ENCODE measurements around the gene KRT77. TPM values are rescaled to one million over a fixed set of nuclear protein-coding genes. Genes with fewer than 3 reads are reported as not detected.

KRT77 gene
- total and polyA plus RNA-seq, 2 experiments from 2014 or later = not detected

DNA sequence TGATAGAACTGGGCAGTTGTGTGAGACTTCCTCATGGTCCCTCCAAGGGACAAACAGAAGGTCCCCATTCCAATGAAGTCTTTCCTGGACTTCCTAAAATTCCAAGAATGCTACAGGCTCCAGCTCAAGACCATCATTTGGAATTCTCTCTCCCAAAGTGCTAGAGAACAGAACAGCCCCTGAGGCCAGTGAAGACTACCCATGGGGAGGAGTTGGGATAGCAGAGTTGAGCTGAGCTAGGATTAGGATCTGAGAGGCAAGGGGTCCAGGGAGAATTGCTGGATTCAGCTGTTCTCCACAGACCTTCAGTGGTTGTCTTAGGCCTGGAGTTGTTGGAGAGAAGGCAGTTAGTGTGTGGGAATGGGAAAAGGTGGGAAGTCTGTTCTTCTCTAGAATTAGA is 33.9 kb downstream of the KRT77 start:
- Histone ChIP-seq H3K9me2 (ENCODE audit: insufficient read depth) (no peaks in the 10 kb centered on the region), H3K27ac (ENCODE audit: low read depth) (no peak overlapping the region), H3K4me3 (no peak overlapping the region), H3K79me2 (replicated peaks; ENCODE audit: insufficient read depth) (no peaks in the 10 kb centered on the region), H4K20me1 (replicated peaks; ENCODE audit: insufficient read depth) (no peaks in the 10 kb centered on the region), H3F3A (replicated peaks; ENCODE audit: low read depth) (no peaks in the 10 kb centered on the region), H3K4me1 (ENCODE audit: insufficient read depth) (no peaks in the 10 kb centered on the region), H3K27me3 (ENCODE audit: insufficient read depth) (no peaks in the 10 kb centered on the region), H3K36me3 (ENCODE audit: insufficient read depth) (no peaks in the 10 kb centered on the region), H2AFZ (no peak overlapping the region), H3K4me2 (no peak overlapping the region)
- ATAC-seq (no peak), DNase-seq (ENCODE audit: low spot score) (no peak)
- H3K4me1 Mint-ChIP-seq = no peaks in the 10 kb centered on the region
- H3K27ac Mint-ChIP-seq = no peak overlapping the region
- H3K4me3 Mint-ChIP-seq = no peak overlapping the region
- no peaks in the 10 kb centered on the region for H3K27me3 Mint-ChIP-seq (ENCODE audit: insufficient read depth, low read depth, poor library complexity)
- TF ChIP-seq, protein P1, sequence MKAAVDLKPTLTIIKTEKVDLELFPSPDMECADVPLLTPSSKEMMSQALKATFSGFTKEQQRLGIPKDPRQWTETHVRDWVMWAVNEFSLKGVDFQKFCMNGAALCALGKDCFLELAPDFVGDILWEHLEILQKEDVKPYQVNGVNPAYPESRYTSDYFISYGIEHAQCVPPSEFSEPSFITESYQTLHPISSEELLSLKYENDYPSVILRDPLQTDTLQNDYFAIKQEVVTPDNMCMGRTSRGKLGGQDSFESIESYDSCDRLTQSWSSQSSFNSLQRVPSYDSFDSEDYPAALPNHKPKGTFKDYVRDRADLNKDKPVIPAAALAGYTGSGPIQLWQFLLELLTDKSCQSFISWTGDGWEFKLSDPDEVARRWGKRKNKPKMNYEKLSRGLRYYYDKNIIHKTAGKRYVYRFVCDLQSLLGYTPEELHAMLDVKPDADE (IDR thresholded peaks at IDR 0.05) = no peak
- TF ChIP-seq, protein P2, sequence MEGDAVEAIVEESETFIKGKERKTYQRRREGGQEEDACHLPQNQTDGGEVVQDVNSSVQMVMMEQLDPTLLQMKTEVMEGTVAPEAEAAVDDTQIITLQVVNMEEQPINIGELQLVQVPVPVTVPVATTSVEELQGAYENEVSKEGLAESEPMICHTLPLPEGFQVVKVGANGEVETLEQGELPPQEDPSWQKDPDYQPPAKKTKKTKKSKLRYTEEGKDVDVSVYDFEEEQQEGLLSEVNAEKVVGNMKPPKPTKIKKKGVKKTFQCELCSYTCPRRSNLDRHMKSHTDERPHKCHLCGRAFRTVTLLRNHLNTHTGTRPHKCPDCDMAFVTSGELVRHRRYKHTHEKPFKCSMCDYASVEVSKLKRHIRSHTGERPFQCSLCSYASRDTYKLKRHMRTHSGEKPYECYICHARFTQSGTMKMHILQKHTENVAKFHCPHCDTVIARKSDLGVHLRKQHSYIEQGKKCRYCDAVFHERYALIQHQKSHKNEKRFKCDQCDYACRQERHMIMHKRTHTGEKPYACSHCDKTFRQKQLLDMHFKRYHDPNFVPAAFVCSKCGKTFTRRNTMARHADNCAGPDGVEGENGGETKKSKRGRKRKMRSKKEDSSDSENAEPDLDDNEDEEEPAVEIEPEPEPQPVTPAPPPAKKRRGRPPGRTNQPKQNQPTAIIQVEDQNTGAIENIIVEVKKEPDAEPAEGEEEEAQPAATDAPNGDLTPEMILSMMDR (conservative IDR thresholded peaks at IDR 0.05; ENCODE audit: low read depth in 2 of 2) = no peak
- TF ChIP-seq EZH2phosphoT487 (IDR thresholded peaks at IDR 0.05; ENCODE audit: unreplicated experiment) = no peak
- TF ChIP-seq ZNF331 (CRISPR knock-in tag; IDR thresholded peaks at IDR 0.05; ENCODE audit: low read depth) = no peak
- TF ChIP-seq EZH2 (IDR thresholded peaks at IDR 0.05; ENCODE audit: low read depth, unreplicated experiment) = no peak
- TF ChIP-seq STAT1 (IDR thresholded peaks at IDR 0.05; ENCODE audit: unreplicated experiment) = no peak
- no peaks in the 10 kb centered on the region for H3K36me3 Mint-ChIP-seq (ENCODE audit: low read depth)
- H3K9me3 Mint-ChIP-seq = no peaks in the 10 kb centered on the region

DNA sequence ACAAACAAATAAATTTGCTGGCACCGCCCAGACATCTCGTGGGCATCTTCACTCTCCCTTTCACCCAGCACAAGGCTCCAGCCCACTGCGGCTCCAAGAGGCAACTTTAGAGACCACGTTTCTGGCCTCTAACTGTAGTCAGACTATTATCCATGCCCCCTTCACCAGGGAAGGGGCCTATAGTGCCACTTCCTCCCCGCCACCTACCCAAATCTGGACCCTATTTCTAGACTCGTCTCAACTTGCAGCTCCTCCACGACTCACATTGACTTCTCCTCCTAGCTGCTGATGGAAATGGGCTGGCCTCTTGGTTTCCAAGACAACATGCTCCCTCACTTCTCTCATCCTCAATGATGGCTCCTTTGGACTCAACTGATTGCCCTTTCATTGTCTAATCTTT is 35.4 kb downstream of the KRT77 start:
- H3K4me1 ChIP-seq (ENCODE audit: insufficient read depth) = no peaks in the 10 kb centered on the region
- DNase-seq (ENCODE audit: low spot score) (no peak), ATAC-seq (no peak)
- no peaks in the 10 kb centered on the region for H3K79me2 ChIP-seq (replicated peaks; ENCODE audit: insufficient read depth)
- no peaks in the 10 kb centered on the region for H3K36me3 ChIP-seq (ENCODE audit: insufficient read depth)
- no peak overlapping the region for H3K4me2 ChIP-seq
- Mint-ChIP-seq H3K27me3 (ENCODE audit: insufficient read depth, low read depth, poor library complexity) (no peaks in the 10 kb centered on the region), H3K27ac (no peak overlapping the region), H3K4me3 (no peak overlapping the region), H3K9me3 (no peaks in the 10 kb centered on the region), H3K4me1 (no peaks in the 10 kb centered on the region), H3K36me3 (ENCODE audit: low read depth) (no peaks in the 10 kb centered on the region)
- H3K27ac ChIP-seq (ENCODE audit: low read depth) = no peak overlapping the region
- 0 out of 2 replicates have a peak overlapping the region, but pooled peaks have one; percentile 24 for H2AFZ ChIP-seq
- H3K9me2 ChIP-seq (ENCODE audit: insufficient read depth) = no peaks in the 10 kb centered on the region
- no peak overlapping the region for H3K4me3 ChIP-seq
- no peaks in the 10 kb centered on the region for H4K20me1 ChIP-seq (replicated peaks; ENCODE audit: insufficient read depth)
- H3K27me3 ChIP-seq (ENCODE audit: insufficient read depth) = no peaks in the 10 kb centered on the region
- no peaks in the 10 kb centered on the region for H3F3A ChIP-seq (replicated peaks; ENCODE audit: low read depth)
- TF ChIP-seq, protein P3, sequence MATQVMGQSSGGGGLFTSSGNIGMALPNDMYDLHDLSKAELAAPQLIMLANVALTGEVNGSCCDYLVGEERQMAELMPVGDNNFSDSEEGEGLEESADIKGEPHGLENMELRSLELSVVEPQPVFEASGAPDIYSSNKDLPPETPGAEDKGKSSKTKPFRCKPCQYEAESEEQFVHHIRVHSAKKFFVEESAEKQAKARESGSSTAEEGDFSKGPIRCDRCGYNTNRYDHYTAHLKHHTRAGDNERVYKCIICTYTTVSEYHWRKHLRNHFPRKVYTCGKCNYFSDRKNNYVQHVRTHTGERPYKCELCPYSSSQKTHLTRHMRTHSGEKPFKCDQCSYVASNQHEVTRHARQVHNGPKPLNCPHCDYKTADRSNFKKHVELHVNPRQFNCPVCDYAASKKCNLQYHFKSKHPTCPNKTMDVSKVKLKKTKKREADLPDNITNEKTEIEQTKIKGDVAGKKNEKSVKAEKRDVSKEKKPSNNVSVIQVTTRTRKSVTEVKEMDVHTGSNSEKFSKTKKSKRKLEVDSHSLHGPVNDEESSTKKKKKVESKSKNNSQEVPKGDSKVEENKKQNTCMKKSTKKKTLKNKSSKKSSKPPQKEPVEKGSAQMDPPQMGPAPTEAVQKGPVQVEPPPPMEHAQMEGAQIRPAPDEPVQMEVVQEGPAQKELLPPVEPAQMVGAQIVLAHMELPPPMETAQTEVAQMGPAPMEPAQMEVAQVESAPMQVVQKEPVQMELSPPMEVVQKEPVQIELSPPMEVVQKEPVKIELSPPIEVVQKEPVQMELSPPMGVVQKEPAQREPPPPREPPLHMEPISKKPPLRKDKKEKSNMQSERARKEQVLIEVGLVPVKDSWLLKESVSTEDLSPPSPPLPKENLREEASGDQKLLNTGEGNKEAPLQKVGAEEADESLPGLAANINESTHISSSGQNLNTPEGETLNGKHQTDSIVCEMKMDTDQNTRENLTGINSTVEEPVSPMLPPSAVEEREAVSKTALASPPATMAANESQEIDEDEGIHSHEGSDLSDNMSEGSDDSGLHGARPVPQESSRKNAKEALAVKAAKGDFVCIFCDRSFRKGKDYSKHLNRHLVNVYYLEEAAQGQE (IDR thresholded peaks at IDR 0.05; ENCODE audit: unreplicated experiment) = no peak
- TF ChIP-seq POLR2AphosphoS5 (IDR thresholded peaks at IDR 0.05; ENCODE audit: low read depth) (no peak), JUNB (IDR thresholded peaks at IDR 0.05; ENCODE audit: unreplicated experiment) (no peak), EZH2 (IDR thresholded peaks at IDR 0.05; ENCODE audit: low read depth, unreplicated experiment) (no peak), STAT1 (IDR thresholded peaks at IDR 0.05; ENCODE audit: unreplicated experiment) (no peak), EZH2phosphoT487 (IDR thresholded peaks at IDR 0.05; ENCODE audit: unreplicated experiment) (no peak), ZNF114 (CRISPR knock-in tag; IDR thresholded peaks at IDR 0.05) (no peak)
- TF ChIP-seq, protein P1 (IDR thresholded peaks at IDR 0.05) = no peak

Data from GM23338 (cell line).